GM19324 (cell line): Measurements from ENCODE around the gene DLGAP1.

Experiments used
- ATAC-seq: cut with Tn5 transposase; IDR thresholded peaks from one replicate; pipeline ENCODE4 v1.9.1; 2021; ENCODE audit warnings: mild to moderate bottlenecking, moderate library complexity; ENCODE audit not compliant: unreplicated experiment, low FRiP score

The DLGAP1 gene

DNA sequence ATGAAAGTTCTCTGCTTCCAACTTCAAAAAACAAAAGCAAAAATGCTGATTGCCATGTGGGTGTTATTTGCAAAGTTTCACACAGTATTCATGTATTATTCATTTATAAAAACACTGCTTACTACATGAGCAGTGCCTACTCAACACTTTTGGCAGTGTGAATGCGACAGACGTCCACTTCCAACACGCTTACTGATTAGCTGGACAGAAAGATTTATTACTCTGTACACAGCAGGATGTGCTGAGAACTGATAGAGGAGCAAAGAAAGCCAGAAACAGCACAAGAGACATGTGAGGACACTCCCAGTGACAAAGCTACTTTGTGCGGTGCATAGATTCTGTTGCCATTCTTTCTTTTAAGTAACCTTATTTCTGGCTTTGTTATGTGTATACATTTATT, 258.8 kb downstream of the DLGAP1 start:
- no peak for ATAC-seq

DNA sequence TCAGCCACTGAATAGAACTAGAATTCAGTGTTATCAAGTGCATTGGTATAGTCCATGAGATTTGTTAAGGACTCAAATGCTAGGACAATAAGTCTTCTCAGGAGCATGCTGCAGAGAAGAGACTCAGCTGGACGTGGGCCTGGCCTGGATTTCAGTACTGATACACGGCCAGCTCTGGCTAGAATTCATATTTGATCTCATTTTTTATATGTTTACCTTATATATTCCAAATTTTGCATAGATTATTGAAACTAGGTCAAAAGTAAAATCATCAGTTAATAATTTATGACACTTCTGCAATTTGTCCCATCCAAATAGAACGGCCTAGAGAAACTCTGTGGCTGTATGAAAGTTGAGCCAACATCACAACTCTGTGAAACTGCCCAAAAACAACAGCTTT, 262.0 kb downstream of the DLGAP1 start:
- no peak for ATAC-seq

- no peak for ATAC-seq
Measured at GRCh38 chr18:4181882-4182568, 273.1 kb downstream of the DLGAP1 start.

- ATAC-seq: no peak
Measured at GRCh38 chr18:4181086-4181485, 274.0 kb downstream of the DLGAP1 start.

- ATAC-seq: no peak
Measured at GRCh38 chr18:4172196-4173100, 282.7 kb downstream of the DLGAP1 start.

- no peak for ATAC-seq
Measured at GRCh38 chr18:4157352-4157751, 297.8 kb downstream of the DLGAP1 start.

- ATAC-seq: no peak
Measured at GRCh38 chr18:4146797-4147196, 308.3 kb downstream of the DLGAP1 start.

DNA sequence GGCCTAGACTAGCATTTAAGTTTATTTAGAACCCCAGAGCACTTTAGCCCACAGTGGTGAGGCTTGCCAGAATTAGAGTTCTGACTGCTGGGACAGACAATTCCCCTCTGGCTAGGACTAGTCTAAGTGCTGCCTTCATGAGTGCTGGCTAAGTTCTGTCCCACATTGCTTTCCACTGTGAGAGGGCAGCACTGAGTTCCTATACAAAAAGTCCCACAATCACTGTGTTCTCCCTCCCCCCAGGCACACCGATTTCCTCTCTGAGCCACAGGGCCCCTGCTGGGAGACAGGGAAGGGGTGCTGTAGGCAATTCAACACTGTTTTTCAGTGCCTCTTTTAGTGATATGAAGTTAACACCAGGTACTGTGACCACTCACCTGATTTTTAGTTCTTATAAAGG, 310.9 kb downstream of the DLGAP1 start:
- ATAC-seq: no peak

DNA sequence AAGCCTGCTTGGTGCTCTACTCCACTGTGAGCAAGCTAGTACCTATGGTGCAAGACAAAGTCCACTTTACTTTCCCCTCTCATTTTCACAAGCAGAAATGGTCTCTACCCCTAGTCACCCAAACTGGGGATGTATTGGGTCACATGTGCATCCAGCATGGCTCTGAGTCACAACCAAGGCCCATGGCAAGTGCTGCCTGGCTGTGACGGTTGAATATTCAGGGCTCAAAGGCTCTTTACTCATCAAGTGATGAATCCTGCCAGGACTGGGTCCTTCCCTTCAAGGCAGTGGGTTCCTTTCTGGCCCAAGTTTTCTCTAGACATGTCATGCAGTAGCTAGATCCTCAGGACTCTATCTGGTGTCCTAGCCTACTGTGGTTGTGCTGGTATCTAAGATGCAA, 311.5 kb downstream of the DLGAP1 start:
- ATAC-seq: no peak

DNA sequence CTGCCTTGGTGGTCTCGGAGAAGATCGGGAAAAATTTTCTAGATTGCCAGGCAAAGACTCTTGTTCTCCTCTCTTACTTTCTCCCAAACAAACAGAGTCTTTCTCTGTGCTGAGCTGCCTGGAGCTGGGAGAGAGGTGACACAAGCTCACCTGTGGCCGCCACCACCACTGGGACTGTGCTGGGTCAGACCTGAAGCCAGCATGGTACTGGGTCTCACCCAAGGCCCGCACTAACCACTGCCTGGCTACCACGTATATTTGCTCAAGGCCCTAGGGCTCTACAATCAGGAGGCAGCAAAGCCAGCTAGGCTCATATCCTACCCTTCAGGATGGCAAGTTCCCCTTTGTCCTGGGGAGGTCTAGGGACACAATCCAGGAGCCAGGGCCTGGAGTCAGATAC, 312.2 kb downstream of the DLGAP1 start:
- ATAC-seq: no peak

DNA sequence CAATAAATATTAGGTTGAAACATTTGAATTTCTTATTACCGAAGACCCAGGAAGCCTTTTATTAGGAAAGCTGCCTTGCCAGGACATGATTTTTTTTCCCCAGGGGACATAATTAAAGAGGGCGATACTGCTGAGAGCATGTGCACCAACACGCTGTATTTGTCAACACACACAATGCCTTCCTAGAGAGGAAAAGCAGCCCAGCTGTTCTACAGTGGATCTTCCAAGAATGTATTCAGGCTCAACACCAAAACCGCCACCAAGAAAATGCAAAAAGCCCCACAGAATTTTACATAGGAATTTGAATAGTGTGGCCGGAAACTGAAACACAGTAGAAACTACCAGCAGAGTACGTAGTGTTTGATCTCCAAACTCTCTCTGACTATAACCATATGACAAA, 320.4 kb downstream of the DLGAP1 start:
- no peak for ATAC-seq

GRCh38 chr18:4130734-4131719, 324.1 kb downstream of the DLGAP1 start:
- no peak for ATAC-seq

DNA sequence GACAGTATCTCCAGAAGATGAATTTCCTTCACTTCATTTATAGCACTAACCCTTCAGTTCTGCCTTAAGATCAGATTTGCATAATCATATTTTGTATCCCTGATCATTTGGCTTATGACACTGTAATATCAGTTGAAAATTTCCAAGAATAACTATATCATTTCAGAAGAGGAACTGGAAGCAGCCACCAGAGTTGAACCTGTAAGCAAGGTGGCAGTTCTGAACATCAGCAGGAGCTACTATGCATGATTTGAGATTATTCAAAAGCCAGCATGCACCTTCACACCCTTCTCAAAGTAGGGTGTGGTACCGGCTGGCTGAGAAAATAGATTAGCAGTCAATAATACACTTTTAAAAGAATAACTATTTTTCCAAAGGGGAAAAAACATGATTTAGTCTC, 328.2 kb downstream of the DLGAP1 start:
- ATAC-seq: no peak

DNA sequence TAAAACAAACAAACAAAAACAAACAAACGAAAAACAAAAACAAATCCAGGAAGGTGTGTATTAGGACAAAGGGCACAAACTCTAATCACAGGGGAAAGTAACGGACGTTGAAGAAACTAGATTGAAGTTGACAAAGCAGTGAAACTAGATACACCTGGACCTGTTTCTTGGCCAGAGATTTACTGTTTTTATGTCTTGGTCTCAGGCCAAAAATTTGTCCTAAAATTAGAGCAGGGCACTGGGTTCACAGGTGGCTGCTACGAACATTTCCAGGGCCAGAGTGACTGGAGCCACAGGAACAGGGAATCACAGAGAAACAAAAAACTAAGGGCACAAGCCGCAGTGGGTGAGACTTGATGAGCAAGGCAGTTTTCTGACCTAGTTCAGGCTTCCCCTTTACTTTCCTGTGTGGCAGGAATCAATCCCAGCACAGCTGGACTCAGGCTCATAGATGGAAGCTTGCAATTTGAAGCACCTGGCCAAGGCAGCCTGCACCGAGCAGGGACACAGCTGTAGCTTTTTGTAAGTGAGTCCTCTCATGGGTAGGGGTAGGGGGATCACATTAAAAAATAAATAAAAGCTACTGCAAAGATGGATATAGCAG, 329.4 kb downstream of the DLGAP1 start:
- ATAC-seq: no peak

DNA sequence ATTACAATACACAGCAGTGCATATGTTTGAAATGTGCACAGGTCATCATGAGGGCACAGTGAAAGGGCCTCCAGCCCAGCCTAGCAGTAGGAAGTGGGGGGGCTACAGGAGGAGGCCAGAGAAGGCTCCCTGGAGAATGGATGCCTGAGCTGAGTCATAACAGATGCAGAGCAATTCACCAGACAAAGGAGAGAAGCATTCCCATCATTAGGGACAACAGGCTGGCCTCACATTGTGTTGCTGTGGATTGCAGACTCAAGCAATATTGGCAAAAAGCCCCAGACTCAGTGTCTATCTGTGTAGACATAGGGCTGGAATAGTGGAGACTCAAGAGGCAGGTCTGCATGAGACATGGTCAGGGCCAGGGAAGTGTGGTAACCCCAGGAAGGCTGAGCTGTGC, 329.9 kb downstream of the DLGAP1 start:
- ATAC-seq: no peak

DNA sequence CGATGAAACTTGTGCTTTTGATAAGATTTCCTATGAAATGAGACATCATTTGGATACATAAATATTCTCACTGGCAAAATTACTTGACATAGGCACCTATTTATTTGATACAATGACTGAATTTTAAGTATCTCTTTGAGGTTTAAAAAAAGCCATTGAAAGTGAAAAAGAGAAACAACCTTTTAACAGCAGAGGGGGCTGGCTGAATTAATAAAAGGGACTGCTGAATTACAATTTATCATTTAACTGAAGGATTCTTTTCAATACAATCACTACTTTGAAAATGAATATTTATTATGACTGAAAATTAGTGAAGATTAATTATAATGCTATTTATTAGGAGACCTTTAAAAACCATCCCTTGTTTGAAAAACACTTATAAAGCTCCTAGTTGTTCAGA, 335.3 kb downstream of the DLGAP1 start:
- ATAC-seq: no peak

GRCh38 chr18:4119127-4119648, 335.9 kb downstream of the DLGAP1 start:
- no peak for ATAC-seq

DNA sequence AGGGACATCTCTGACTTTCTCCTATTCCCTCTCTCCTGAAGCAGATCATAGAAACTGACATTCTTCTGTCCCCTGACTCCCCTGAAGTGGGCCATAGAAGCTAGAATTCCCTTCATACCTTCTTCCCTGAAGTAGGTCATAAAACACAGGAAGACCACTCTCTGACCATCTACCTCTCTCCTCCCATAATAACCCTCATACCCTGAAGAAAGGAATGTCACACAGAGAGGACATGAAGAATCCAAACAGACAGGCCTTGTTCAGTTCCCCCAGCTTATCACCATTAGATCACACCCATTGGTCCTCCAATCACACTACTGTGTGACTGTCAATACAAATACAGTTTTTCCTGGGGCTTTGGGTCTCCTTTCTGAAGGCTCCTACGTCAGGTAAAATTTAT, 347.1 kb downstream of the DLGAP1 start:
- ATAC-seq: no peak

DNA sequence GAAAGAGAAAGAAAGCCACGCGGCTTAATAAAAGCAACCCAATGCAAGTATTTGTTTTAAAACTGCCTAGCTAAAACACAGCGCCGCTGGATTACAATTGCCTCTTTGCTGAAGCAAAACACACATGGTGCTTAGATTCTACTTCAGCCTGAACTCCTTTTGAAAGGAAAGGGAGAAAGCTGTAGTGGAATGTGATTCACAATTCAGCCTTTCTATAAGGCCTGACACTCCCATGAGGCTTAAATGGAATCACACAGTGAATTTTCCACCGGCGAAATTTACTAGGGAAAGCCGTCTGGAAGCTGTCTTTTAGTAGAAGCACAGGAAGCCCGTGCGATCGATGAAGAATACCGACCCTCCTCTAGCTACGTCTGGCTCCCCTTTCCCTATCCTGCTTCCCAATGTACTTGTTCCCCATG, 348.0 kb downstream of the DLGAP1 start:
- ATAC-seq: no peak

DNA sequence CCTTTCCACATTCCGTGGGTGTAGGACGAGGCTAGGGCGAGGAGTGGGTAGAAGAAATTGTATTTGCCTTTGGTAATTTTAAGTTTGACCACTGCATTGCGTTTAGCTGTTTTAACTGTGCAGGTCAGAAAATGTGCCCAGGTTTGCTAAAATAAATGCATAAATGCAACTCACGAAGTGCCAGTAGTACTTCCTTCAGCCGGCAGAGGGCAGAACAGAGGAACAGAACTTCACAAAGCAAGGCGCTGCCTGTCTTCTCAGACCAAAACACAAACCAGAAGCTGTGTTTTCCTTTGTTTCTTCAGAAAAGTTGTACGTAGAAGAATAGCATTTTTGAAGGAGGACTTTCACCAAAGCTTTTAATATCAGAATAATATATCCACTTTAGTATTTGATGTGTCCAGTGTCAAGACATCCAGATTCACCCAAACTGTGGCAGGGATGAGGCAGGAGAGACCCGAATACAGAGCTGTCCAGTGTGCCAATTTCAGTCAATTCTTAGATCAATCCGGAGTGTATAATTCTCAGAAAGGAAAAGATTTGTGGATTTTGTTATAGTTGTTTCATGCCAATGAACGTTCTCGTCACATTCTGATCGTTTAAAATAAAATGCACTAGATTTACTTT, 348.6 kb downstream of the DLGAP1 start:
- no peak for ATAC-seq
